B cell (primary cell): ENCODE results near the gene RIPOR2. TPM values are rescaled to one million over a fixed set of nuclear protein-coding genes. Genes with fewer than 3 reads are reported as not detected.

Experiments used
- ATAC-seq: fragments of 200-7000 bp; cut with Tn5 transposase; one replicate; pipeline ENCODE4 v1.10.0; 2021; ENCODE audit warnings: low read depth, mild to moderate bottlenecking, moderate number of reproducible peaks, moderate library complexity
- CTCF ChIA-PET: fragments of 350-600 bp; sonication (Branson Sonifier 250); formaldehyde crosslinking; loops from one replicate; lab custom pipeline; 2021; ENCODE audit warnings: antibody characterized with exemption, inconsistent platforms; lab: Charles Lee
- POLR2A ChIA-PET: fragments of 350-600 bp; sonication (Branson Sonifier 250); formaldehyde crosslinking; loops from one replicate; lab custom pipeline; 2021; ENCODE audit warnings: antibody characterized with exemption; lab: Charles Lee
- DNase-seq: peaks from one replicate; pipeline ENCODE4 v3.0.0; 2013
- H2AFZ ChIP-seq: 2 replicates; pipeline ENCODE4 v1.6.1; 2012; ENCODE audit warnings: mild to moderate bottlenecking, low read depth, low read length; ENCODE audit not compliant: insufficient read depth, poor library complexity, severe bottlenecking
- H3K27ac ChIP-seq, 2 donors: 1 replicate in 1 of 2; 2 replicates in 1 of 2; pipeline ENCODE4 v1.5.1; 2012 to 2013; ENCODE audit warnings: low read length in 2 of 2, mild to moderate bottlenecking in 2 of 2, moderate library complexity in 1 of 2
- H3K27me3 ChIP-seq, 4 experiments: fragments of 200-600 bp in 1 of 4; sonication (generic) in 1 of 4; replicated peaks in 1 of 4; 1 replicate in 2 of 4; 2 replicates in 2 of 4; pipeline versions ENCODE4 v1.6.1 to v1.7.0; 2013 to 2016; ENCODE audit warnings: low read length in 3 of 4, mild to moderate bottlenecking in 2 of 4, mixed read lengths in 1 of 4, moderate library complexity in 1 of 4; ENCODE audit not compliant: insufficient read depth in 4 of 4, control insufficient read depth in 3 of 4; ENCODE audit errors: control extremely low read depth in 1 of 4
- H3K36me3 ChIP-seq, 2 experiments: replicated peaks in 1 of 2; 1 replicate in 1 of 2; 2 replicates in 1 of 2; pipeline versions ENCODE4 v1.6.1 to v1.7.1; 2013; ENCODE audit warnings: low read length in 1 of 2; ENCODE audit not compliant: insufficient read depth in 2 of 2, control insufficient read depth in 1 of 2; ENCODE audit errors: control extremely low read depth in 1 of 2, extremely low read depth in 1 of 2
- H3K4me1 ChIP-seq, 2 donors: fragments of 200-600 bp in 1 of 2; sonication (generic) in 1 of 2; 1 replicate in 1 of 2; 2 replicates in 1 of 2; pipeline versions ENCODE4 v1.5.1 to v1.6.1; 2013 to 2017; ENCODE audit warnings: low read length in 2 of 2; ENCODE audit not compliant: control insufficient read depth in 2 of 2, insufficient read depth in 2 of 2
- H3K4me2 ChIP-seq: replicated peaks from 2 replicates; pipeline ENCODE3; 2012; ENCODE audit warnings: mild to moderate bottlenecking, low read depth, low read length; ENCODE audit not compliant: poor library complexity, severe bottlenecking
- H3K4me3 ChIP-seq, 5 experiments: fragments of 200-600 bp in 1 of 5; sonication (generic) in 1 of 5; 1 replicate in 3 of 5; 2 replicates in 2 of 5; pipeline versions ENCODE4 v1.5.1 to v1.7.0; 2011 to 2016; ENCODE audit warnings: low read length in 4 of 5, mild to moderate bottlenecking in 4 of 5, low read depth in 2 of 5, control low read depth in 1 of 5, moderate library complexity in 1 of 5; ENCODE audit not compliant: insufficient read depth in 1 of 5; ENCODE audit errors: control extremely low read depth in 1 of 5, extremely low read depth in 1 of 5
- H3K79me2 ChIP-seq: fragments of 200-600 bp; sonication (generic); one replicate; pipeline ENCODE4 v1.6.0; 2016; ENCODE audit warnings: low read length; ENCODE audit not compliant: control insufficient read depth, insufficient read depth
- H3K9ac ChIP-seq: fragments of 200-600 bp; sonication (generic); 2 replicates; pipeline ENCODE4 v1.6.1; 2017; ENCODE audit warnings: mild to moderate bottlenecking, low read length, moderate library complexity
- H3K9me3 ChIP-seq, 3 donors: one replicate each; pipeline versions ENCODE4 v1.6.1 to v1.7.1; 2013; ENCODE audit warnings: low read length in 2 of 3; ENCODE audit not compliant: control insufficient read depth in 2 of 3, insufficient read depth in 1 of 3; ENCODE audit errors: control extremely low read depth in 1 of 3
- H4K20me1 ChIP-seq: 2 replicates; pipeline ENCODE4 v1.6.0; 2012; ENCODE audit warnings: mild to moderate bottlenecking, low read length; ENCODE audit not compliant: insufficient read depth, control insufficient read depth, poor library complexity, severe bottlenecking
- H3K27ac Mint-ChIP-seq: one replicate; pipeline ENCODE4 v1.8.0; 2021; ENCODE audit warnings: mixed read lengths
- H3K27me3 Mint-ChIP-seq: one replicate; pipeline ENCODE4 v1.8.0; 2021; ENCODE audit warnings: mixed read lengths
- H3K4me1 Mint-ChIP-seq: one replicate; pipeline ENCODE4 v1.8.0; 2021; ENCODE audit warnings: mixed read lengths
- H3K4me3 Mint-ChIP-seq: one replicate; pipeline ENCODE4 v1.8.0; 2021; ENCODE audit warnings: mixed read lengths
- H3K9me3 Mint-ChIP-seq: one replicate; pipeline ENCODE4 v1.8.0; 2022; ENCODE audit warnings: mixed read lengths; ENCODE audit not compliant: insufficient read depth
- CTCF ChIP-seq: fragments of 200-600 bp; IDR thresholded peaks from one replicate; pipeline ENCODE4 v1.8.0; 2022; ENCODE audit warnings: antibody characterized with exemption, mild to moderate bottlenecking
- EZH2 ChIP-seq: IDR thresholded peaks from 2 replicates; pipeline ENCODE4 v1.6.1; 2012; ENCODE audit warnings: borderline replicate concordance, low read depth, mild to moderate bottlenecking, moderate library complexity, low read length; ENCODE audit not compliant: insufficient read depth, poor library complexity, severe bottlenecking
- WGBS: methylation state at CpG from one replicate; pipeline ENCODE4 v1.1.5; 2013; ENCODE audit warnings: missing lambda C conversion rate; ENCODE audit not compliant: insufficient coverage; 5-methylcytosine and 5-hydroxymethylcytosine counted together
- intact Hi-C: fragments of 100-400 bp; cut with micrococcal nuclease; formaldehyde crosslinking; loops from one replicate; pipeline ENCODE4 v1.10.0; 2022
- polyA plus RNA-seq: library from polyadenylated mRNA; depleted of rRNA; stranded (reverse); fragments of >200 nt; gene quantifications from 2 replicates; pipeline ENCODE4 v1.2.3, GENCODE V29; 2012
- total RNA-seq, 2 donors: library from RNA; stranded (reverse); fragments of 120-200 nt in 1 of 2; gene quantifications; 1 replicate in 1 of 2; 2 replicates in 1 of 2; pipeline versions ENCODE4 v1.2.3 to v1.2.4, GENCODE V29; 2013 to 2022

Gene RIPOR2
- total and polyA plus RNA-seq, 2 donors (not counting 1 experiment from before 2014, with no cell fraction given), result 300 to 430 TPM

- H3K4me3 ChIP-seq, result no peak overlapping the region
- DNase-seq (no peak), ATAC-seq (no peak)
- H2AFZ ChIP-seq, result no peak overlapping the region
- H3K27ac ChIP-seq, result no peak overlapping the region
- H3K36me3 ChIP-seq, result no peaks in the 10 kb centered on the region
- H3K79me2 ChIP-seq, result no peaks in the 10 kb centered on the region
- TF ChIP-seq CTCF (no peak), EZH2 (no peak)
- intact Hi-C loops, result no loop called here
- H3K4me2 ChIP-seq, result no peak overlapping the region
- WGBS, result no CpG with 5 or more reads among the region's 2 CpGs
- POLR2A ChIA-PET, result no interaction called here
- H3K27me3 ChIP-seq, result no peaks in the 10 kb centered on the region
- CTCF ChIA-PET, result no interaction called here
- Mint-ChIP-seq H3K27ac (no peak overlapping the region), H3K9me3 (no peaks in the 10 kb centered on the region), H3K4me1 (no peaks in the 10 kb centered on the region), H3K4me3 (no peak overlapping the region), H3K27me3 (no peaks in the 10 kb centered on the region)
- no peak overlapping the region for H3K9ac ChIP-seq
- no peaks in the 10 kb centered on the region for H4K20me1 ChIP-seq
- H3K9me3 ChIP-seq, result no peaks in the 10 kb centered on the region
- no peaks in the 10 kb centered on the region for H3K4me1 ChIP-seq
Measured at GRCh38 chr6:24795106-24795505, 140.7 kb downstream of the RIPOR2 start.

- POLR2A ChIA-PET, result no interaction called here
- H3K9ac ChIP-seq, result no peak overlapping the region
Measured at GRCh38 chr6:24788031-24788665, 147.6 kb downstream of the RIPOR2 start.

More at GRCh38 chr6:24788031-24788665, 147.6 kb downstream of the RIPOR2 start:
- Histone ChIP-seq H4K20me1 (no peaks in the 10 kb centered on the region), H3K79me2 (no peaks in the 10 kb centered on the region), H3K36me3 (peaks cover 5 to 11% of the 10 kb centered on the region in 2 experiments), H2AFZ (no peak overlapping the region), H3K27me3 (no peaks in the 10 kb centered on the region), H3K4me2 (no peak overlapping the region), H3K4me1 (no peaks in the 10 kb centered on the region), H3K27ac (no peak overlapping the region), H3K9me3 (no peaks in the 10 kb centered on the region), H3K4me3 (no peak overlapping the region)
- Mint-ChIP-seq H3K4me1 (no peaks in the 10 kb centered on the region), H3K27ac (no peak overlapping the region), H3K27me3 (no peaks in the 10 kb centered on the region), H3K4me3 (no peak overlapping the region), H3K9me3 (no peaks in the 10 kb centered on the region)
- CTCF ChIA-PET, result no interaction called here
- ATAC-seq (no peak), DNase-seq (no peak)
- TF ChIP-seq EZH2, result no peak
- no peak for TF ChIP-seq CTCF
- WGBS, result no CpG with 5 or more reads among the region's 4 CpGs
- intact Hi-C loops, result no loop called here
